ENCODE data around the gene GPR37.

GRCh38 chr7:124808206-124808605 is 42.6 kb upstream of the GPR37 start:
- no peak for TF ChIP-seq CTCF (IDR thresholded peaks at IDR 0.05; ENCODE audit: insufficient read depth, low read length, poor library complexity, severe bottlenecking)
- no peak for TF ChIP-seq EZH2phosphoT487 (conservative IDR thresholded peaks at IDR 0.05; ENCODE audit: low read length)

Measured in SU-DHL-6 (cell line).